HepG2 (cell line): ENCODE measurements around the gene MAML1. TPM values are rescaled to one million over a fixed set of nuclear protein-coding genes. Genes with fewer than 3 reads are reported as not detected.

ENCODE experiments used
- HES4 ChIP-seq: sonication (generic); formaldehyde crosslinking; IDR thresholded peaks from 2 replicates; pipeline ENCODE4 v1.9.0; 2021; ENCODE audit warnings: mild to moderate bottlenecking, missing genetic modification reagents, borderline replicate concordance
- MATR3 ChIP-seq: sonication (generic); formaldehyde crosslinking; IDR thresholded peaks from 2 replicates; pipeline ENCODE4 v1.4.0; 2020; ENCODE audit warnings: missing genetic modification reagents
- PRMT3 ChIP-seq: sonication (generic); formaldehyde crosslinking; IDR thresholded peaks from 2 replicates; pipeline ENCODE4 v1.8.1; 2022; ENCODE audit warnings: low read depth, mild to moderate bottlenecking, moderate library complexity, missing genetic modification reagents, borderline replicate concordance
- RFXANK ChIP-seq: IDR thresholded peaks from 2 replicates; pipeline ENCODE4 v1.6.1; 2016
- SNRNP70 ChIP-seq: fragments of 200-400 bp; formaldehyde crosslinking; IDR thresholded peaks from 2 replicates; pipeline ENCODE4 v1.6.1; 2017; ENCODE audit warnings: mild to moderate bottlenecking, low read depth, low read length, moderate library complexity
- SRSF9 ChIP-seq: fragments of 200-400 bp; formaldehyde crosslinking; IDR thresholded peaks from 2 replicates; pipeline ENCODE4 v1.6.1; 2018; ENCODE audit warnings: borderline replicate concordance, mild to moderate bottlenecking, low read depth, low read length; ENCODE audit not compliant: insufficient read depth, poor library complexity, severe bottlenecking
- TAF1 ChIP-seq: sonication (generic); formaldehyde crosslinking; IDR thresholded peaks from 2 replicates; pipeline ENCODE4 v1.4.0; 2020; ENCODE audit warnings: missing genetic modification reagents
- ZIK1 ChIP-seq: sonication (generic); formaldehyde crosslinking; IDR thresholded peaks from 2 replicates; pipeline ENCODE4 v1.5.0; 2020; ENCODE audit warnings: mild to moderate bottlenecking, low read depth, missing genetic modification reagents, borderline replicate concordance
- ZKSCAN1 ChIP-seq: fragments of 150-350 bp; IDR thresholded peaks from 2 replicates; pipeline ENCODE4 v1.6.1; 2014; ENCODE audit warnings: low read length
- ZNF224 ChIP-seq: sonication (generic); formaldehyde crosslinking; IDR thresholded peaks from 2 replicates; pipeline ENCODE4 v1.5.0; 2020; ENCODE audit warnings: mild to moderate bottlenecking, missing genetic modification reagents
- ZNF264 ChIP-seq: sonication (generic); formaldehyde crosslinking; IDR thresholded peaks from 2 replicates; pipeline ENCODE4 v1.4.0; 2020; ENCODE audit warnings: missing genetic modification reagents
- ZNF274 ChIP-seq: sonication (generic); formaldehyde crosslinking; IDR thresholded peaks from 2 replicates; pipeline ENCODE4 v1.5.1; 2020; ENCODE audit warnings: mild to moderate bottlenecking, missing genetic modification reagents
- ZNF317 ChIP-seq: sonication (generic); formaldehyde crosslinking; IDR thresholded peaks from 2 replicates; pipeline ENCODE4 v1.5.0; 2020; ENCODE audit warnings: mild to moderate bottlenecking, missing genetic modification reagents
- ZNF430 ChIP-seq: sonication (generic); formaldehyde crosslinking; IDR thresholded peaks from 2 replicates; pipeline ENCODE4 v1.9.0; 2021; ENCODE audit warnings: mild to moderate bottlenecking, missing genetic modification reagents
- ZNF431 ChIP-seq: sonication (generic); formaldehyde crosslinking; IDR thresholded peaks from 2 replicates; pipeline ENCODE4 v1.9.0; 2022; ENCODE audit warnings: missing genetic modification reagents, low read depth, mild to moderate bottlenecking, borderline replicate concordance
- ZNF552 ChIP-seq: sonication (generic); formaldehyde crosslinking; IDR thresholded peaks from 2 replicates; pipeline ENCODE4 v1.9.0; 2022; ENCODE audit warnings: missing genetic modification reagents, mild to moderate bottlenecking, borderline replicate concordance
- ZNF614 ChIP-seq: IDR thresholded peaks from 2 replicates; pipeline ENCODE4 v1.6.1; 2018; ENCODE audit warnings: missing biosample characterization, missing genetic modification reagents, inconsistent platforms, borderline replicate concordance
- ZNF782 ChIP-seq: sonication (generic); formaldehyde crosslinking; IDR thresholded peaks from 2 replicates; pipeline ENCODE4 v1.4.0; 2020; ENCODE audit warnings: missing genetic modification reagents, mild to moderate bottlenecking, borderline replicate concordance
- ZNF891 ChIP-seq: sonication (generic); formaldehyde crosslinking; IDR thresholded peaks from 2 replicates; pipeline ENCODE4 v1.5.0; 2020; ENCODE audit warnings: mild to moderate bottlenecking, missing genetic modification reagents
- polyA plus RNA-seq, 8 experiments: library from polyadenylated mRNA; depleted of rRNA in 3 of 8; stranded (reverse) in 7 of 8; unstranded in 1 of 8; fragments of >200 nt; fragmentation: Illumina TruSeq in 4 of 8; extraction: Trizol in 4 of 8; gene quantifications; 2 replicates each; pipeline versions ENCODE4 v1.2.1 to v1.2.3, GENCODE V29; 2011 to 2016; ENCODE audit warnings: low read depth in 4 of 8, missing spikeins in 1 of 8, mixed read lengths in 1 of 8; ENCODE audit not compliant: insufficient read depth in 1 of 8
- total RNA-seq, 5 experiments: library from RNA; depleted of rRNA; stranded (reverse); fragments of >200 nt; fragmentation: Illumina TruSeq; extraction: Trizol; gene quantifications; 2 replicates each; pipeline ENCODE4 v1.2.3, GENCODE V29; 2016; ENCODE audit warnings: low read depth in 1 of 5
- TF ChIP-seq, protein P1 (sequence below): IDR thresholded peaks from 2 replicates; pipeline ENCODE4 v1.6.1; 2016; ENCODE audit warnings: low read depth
- TF ChIP-seq, protein P2 (sequence below): sonication (generic); formaldehyde crosslinking; IDR thresholded peaks from 2 replicates; pipeline ENCODE4 v1.5.1; 2020; ENCODE audit warnings: missing genetic modification reagents, mild to moderate bottlenecking, borderline replicate concordance
- TF ChIP-seq, protein P3 (sequence below): sonication (generic); formaldehyde crosslinking; conservative IDR thresholded peaks from 2 replicates; pipeline ENCODE4 v1.8.1; 2023; ENCODE audit warnings: missing genetic modification reagents
- TF ChIP-seq, protein P4 (sequence below): sonication (generic); formaldehyde crosslinking; IDR thresholded peaks from 2 replicates; pipeline ENCODE4 v1.8.1; 2023; ENCODE audit warnings: missing genetic modification reagents, mild to moderate bottlenecking, borderline replicate concordance
- TF ChIP-seq, protein P5 (sequence below): sonication (generic); formaldehyde crosslinking; IDR thresholded peaks from 2 replicates; pipeline ENCODE4 v1.5.1; 2020; ENCODE audit warnings: missing genetic modification reagents, mild to moderate bottlenecking, borderline replicate concordance

The MAML1 gene
- total and polyA plus RNA-seq, 2 of the 13 experiments (the other 11 are each of a cell fraction or from before 2014, with no cell fraction given): 10.0 to 10.8 TPM

DNA sequence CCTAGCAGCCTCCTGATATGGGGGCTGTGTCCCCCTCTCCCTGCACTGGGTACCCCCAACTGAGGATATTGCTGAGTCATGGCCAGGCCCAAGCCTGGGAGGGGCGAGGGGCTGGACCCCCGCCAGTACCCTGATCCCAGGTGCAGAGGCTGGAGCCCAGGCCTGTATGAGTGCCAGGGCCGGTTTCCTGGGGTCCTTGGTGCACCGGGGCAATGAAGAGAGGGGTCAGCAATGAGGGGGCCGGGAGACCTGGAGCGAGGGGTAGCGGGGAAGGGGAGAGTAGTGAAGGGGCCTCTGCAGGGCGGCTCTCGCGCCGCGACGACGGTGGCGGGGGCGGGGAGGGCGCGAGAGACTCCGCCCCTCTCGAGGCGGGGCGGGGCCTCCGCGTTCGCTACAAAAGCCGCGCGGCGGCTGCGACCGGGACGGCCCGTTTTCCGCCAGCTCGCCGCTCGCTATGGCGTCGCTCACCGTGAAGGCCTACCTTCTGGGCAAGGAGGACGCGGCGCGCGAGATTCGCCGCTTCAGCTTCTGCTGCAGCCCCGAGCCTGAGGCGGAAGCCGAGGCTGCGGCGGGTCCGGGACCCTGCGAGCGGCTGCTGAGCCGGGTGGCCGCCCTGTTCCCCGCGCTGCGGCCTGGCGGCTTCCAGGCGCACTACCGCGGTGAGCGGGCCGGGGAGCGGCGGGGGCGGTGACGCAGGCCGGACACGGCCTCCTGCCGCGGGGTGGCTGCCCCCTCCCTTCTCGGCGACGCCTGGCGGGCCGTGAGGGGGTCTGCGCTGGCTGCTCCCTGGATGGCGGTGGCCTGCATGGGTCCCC lies 88.1 kb downstream of the MAML1 start, which contains the start of gene SQSTM1 (continued):
- TF ChIP-seq ZNF431 (CRISPR knock-in tag) (no peak), HES4 (peak; percentile 79; the same call in 1 of the 2 replicates), TAF1 (CRISPR knock-in tag) (peak; percentile 91), ZIK1 (CRISPR knock-in tag) (peak; percentile 66; the same call in 1 of the 2 replicates), ZNF782 (CRISPR knock-in tag) (peak; percentile 9; the same call in 1 of the 2 replicates), ZNF264 (CRISPR knock-in tag) (no peak), ZNF430 (peak; percentile 60; the same call in 1 of the 2 replicates), SRSF9 (no peak), ZNF317 (no peak), MATR3 (CRISPR knock-in tag) (no peak), ZNF552 (CRISPR knock-in tag) (no peak), ZNF224 (CRISPR knock-in tag) (peak; percentile 39; the same call in 1 of the 2 replicates), RFXANK (CRISPR knock-in tag) (no peak), ZNF274 (CRISPR knock-in tag) (no peak), ZKSCAN1 (no peak), SNRNP70 (no peak), ZNF891 (CRISPR knock-in tag) (peak; percentile 85; the same call in 1 of the 2 replicates), PRMT3 (no peak), ZNF614 (CRISPR knock-in tag) (peak; percentile 15; the same call in 1 of the 2 replicates)
- TF ChIP-seq, protein P1, sequence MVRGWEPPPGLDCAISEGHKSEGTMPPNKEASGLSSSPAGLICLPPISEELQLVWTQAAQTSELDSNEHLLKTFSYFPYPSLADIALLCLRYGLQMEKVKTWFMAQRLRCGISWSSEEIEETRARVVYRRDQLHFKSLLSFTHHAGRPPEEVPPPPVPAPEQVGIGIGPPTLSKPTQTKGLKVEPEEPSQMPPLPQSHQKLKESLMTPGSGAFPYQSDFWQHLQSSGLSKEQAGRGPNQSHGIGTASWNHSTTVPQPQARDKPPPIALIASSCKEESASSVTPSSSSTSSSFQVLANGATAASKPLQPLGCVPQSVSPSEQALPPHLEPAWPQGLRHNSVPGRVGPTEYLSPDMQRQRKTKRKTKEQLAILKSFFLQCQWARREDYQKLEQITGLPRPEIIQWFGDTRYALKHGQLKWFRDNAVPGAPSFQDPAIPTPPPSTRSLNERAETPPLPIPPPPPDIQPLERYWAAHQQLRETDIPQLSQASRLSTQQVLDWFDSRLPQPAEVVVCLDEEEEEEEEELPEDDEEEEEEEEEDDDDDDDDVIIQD (CRISPR knock-in tag): no peak
- TF ChIP-seq, protein P2, sequence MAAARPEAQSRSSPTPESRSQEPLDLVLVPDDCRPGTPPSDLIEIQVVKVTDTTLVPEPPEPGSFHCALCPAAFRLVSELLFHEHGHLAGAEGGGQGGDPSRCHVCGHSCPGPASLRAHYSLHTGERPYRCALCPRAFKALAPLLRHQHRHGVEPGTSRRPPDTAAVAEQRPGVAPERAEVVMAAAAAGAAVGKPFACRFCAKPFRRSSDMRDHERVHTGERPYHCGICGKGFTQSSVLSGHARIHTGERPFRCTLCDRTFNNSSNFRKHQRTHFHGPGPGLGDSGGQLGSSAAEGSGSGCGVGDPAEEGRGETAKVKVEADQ (CRISPR knock-in tag): 0 out of 2 replicates have a peak, but pooled peaks have one; percentile 17
- TF ChIP-seq, protein P3, sequence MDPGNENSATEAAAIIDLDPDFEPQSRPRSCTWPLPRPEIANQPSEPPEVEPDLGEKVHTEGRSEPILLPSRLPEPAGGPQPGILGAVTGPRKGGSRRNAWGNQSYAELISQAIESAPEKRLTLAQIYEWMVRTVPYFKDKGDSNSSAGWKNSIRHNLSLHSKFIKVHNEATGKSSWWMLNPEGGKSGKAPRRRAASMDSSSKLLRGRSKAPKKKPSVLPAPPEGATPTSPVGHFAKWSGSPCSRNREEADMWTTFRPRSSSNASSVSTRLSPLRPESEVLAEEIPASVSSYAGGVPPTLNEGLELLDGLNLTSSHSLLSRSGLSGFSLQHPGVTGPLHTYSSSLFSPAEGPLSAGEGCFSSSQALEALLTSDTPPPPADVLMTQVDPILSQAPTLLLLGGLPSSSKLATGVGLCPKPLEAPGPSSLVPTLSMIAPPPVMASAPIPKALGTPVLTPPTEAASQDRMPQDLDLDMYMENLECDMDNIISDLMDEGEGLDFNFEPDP (CRISPR knock-in tag): no peak; the same call in 1 of the 2 replicates
- TF ChIP-seq, protein P4, sequence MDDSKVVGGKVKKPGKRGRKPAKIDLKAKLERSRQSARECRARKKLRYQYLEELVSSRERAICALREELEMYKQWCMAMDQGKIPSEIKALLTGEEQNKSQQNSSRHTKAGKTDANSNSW (CRISPR knock-in tag): 0 out of 2 replicates have a peak, but pooled peaks have one; percentile 48
- TF ChIP-seq, protein P5, sequence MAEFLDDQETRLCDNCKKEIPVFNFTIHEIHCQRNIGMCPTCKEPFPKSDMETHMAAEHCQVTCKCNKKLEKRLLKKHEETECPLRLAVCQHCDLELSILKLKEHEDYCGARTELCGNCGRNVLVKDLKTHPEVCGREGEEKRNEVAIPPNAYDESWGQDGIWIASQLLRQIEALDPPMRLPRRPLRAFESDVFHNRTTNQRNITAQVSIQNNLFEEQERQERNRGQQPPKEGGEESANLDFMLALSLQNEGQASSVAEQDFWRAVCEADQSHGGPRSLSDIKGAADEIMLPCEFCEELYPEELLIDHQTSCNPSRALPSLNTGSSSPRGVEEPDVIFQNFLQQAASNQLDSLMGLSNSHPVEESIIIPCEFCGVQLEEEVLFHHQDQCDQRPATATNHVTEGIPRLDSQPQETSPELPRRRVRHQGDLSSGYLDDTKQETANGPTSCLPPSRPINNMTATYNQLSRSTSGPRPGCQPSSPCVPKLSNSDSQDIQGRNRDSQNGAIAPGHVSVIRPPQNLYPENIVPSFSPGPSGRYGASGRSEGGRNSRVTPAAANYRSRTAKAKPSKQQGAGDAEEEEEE (CRISPR knock-in tag): no peak
